Mucosa of stomach (tissue), 1 donor: ENCODE data around the gene ANKRD31.
A peak's percentile ranks its signal among the peaks of the same experiment; 100 is the strongest.
"Not testable (repeated sequence)": the region's sequence is repeated elsewhere in the genome, so short reads cannot be mapped to it uniquely, and the experiment has no call there.

Experiments used
- H3K27me3 ChIP-seq: one replicate; pipeline ENCODE4 v1.7.0; 2013; ENCODE audit warnings: mild to moderate bottlenecking, low read length; ENCODE audit not compliant: control insufficient read depth, insufficient read depth
- H3K36me3 ChIP-seq: one replicate; pipeline ENCODE4 v1.7.0; 2013; ENCODE audit warnings: low read length; ENCODE audit not compliant: control insufficient read depth, insufficient read depth
- H3K4me1 ChIP-seq: one replicate; pipeline ENCODE4 v1.7.0; 2013; ENCODE audit warnings: mild to moderate bottlenecking, low read length; ENCODE audit not compliant: control insufficient read depth, insufficient read depth
- H3K4me3 ChIP-seq: one replicate; pipeline ENCODE4 v1.7.0; 2013; ENCODE audit warnings: low read length
- H3K9ac ChIP-seq: one replicate; pipeline ENCODE4 v1.7.0; 2013; ENCODE audit warnings: mild to moderate bottlenecking, low read length, moderate library complexity
- H3K9me3 ChIP-seq: one replicate; pipeline ENCODE4 v1.7.0; 2013; ENCODE audit warnings: mild to moderate bottlenecking, low read length, moderate library complexity; ENCODE audit not compliant: control insufficient read depth
- donor health status: Pancreatic carcinoma.

Gene ANKRD31

DNA sequence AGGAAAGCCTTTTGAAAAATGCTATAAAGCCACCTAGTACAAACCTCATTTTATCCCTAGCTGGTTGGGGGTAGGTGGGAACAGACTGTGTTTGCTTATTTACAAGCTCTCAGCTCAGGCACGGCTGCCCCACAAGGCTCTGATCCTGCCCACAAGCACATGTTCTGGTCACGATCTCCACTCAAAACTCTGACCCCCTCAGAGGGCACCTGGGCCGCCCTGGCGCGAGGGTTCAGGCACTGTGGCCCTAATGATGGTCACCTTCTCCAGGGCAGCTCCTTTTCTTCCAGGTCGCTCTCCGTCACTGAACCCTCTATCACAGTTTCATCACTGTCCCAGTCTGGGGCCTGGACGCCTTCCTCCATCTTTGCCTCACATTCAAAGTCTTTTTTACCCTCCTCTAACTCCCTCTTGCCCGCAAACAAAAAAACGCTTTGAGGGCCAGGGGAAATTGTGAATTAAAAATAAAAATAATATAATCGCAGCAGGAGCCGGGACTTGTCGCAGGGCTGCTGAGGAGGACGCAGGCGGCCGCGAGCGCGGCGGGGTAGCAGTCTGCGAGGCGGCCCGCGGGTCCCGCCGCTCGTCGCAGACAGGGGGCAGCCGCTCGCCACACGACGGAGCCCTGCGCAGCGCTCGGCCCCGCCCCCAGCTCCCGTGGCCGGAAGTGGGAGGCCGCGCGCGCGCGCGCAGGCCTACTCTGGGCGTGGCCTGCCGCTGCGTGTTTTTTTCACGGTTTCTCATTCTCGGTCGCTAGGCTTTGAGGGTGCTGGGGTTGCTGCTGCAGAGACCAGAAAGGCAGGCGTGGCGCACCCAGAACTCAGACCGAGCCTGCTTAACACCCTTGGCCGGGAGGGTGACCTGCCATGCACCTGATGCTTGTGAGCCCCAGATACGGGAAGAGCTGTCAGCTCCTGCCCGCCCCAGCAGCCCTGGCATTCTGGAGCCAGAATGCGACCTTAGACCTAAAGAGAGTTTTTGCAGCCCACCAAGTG, at the start of gene ANKRD31:
ANKRD31 (minus strand) TSS at position 557 of the 995 bp plus-strand sequence; CDS start at position 365, 192 bp downstream.
- Histone ChIP-seq H3K9ac (peak within 1 kb of the TSS; percentile 72), H3K36me3 (no peaks in the 10 kb centered on the region), H3K27me3 (no peaks in the 10 kb centered on the region), H3K4me1 (peaks cover 5% of the 10 kb centered on the region), H3K4me3 (peak within 1 kb of the TSS; percentile 72), H3K9me3 (no peaks in the 10 kb centered on the region)

GRCh38 chr5:75286211-75286773, 49.6 kb upstream of the ANKRD31 start:
- H3K9me3 ChIP-seq = no peaks in the 10 kb centered on the region
- H3K36me3 ChIP-seq = no peaks in the 10 kb centered on the region
- H3K4me1 ChIP-seq = no peaks in the 10 kb centered on the region

GRCh38 chr5:75282581-75282980, 45.9 kb upstream of the ANKRD31 start:
- Histone ChIP-seq H3K9me3 (no peaks in the 10 kb centered on the region), H3K4me1 (no peaks in the 10 kb centered on the region), H3K9ac (no peak overlapping the region), H3K36me3 (no peaks in the 10 kb centered on the region), H3K4me3 (no peak overlapping the region), H3K27me3 (no peaks in the 10 kb centered on the region)

More at GRCh38 chr5:75286211-75286773, 49.6 kb upstream of the ANKRD31 start:
- no peaks in the 10 kb centered on the region for H3K27me3 ChIP-seq
- H3K9ac ChIP-seq = no peak overlapping the region
- no peak overlapping the region for H3K4me3 ChIP-seq

DNA sequence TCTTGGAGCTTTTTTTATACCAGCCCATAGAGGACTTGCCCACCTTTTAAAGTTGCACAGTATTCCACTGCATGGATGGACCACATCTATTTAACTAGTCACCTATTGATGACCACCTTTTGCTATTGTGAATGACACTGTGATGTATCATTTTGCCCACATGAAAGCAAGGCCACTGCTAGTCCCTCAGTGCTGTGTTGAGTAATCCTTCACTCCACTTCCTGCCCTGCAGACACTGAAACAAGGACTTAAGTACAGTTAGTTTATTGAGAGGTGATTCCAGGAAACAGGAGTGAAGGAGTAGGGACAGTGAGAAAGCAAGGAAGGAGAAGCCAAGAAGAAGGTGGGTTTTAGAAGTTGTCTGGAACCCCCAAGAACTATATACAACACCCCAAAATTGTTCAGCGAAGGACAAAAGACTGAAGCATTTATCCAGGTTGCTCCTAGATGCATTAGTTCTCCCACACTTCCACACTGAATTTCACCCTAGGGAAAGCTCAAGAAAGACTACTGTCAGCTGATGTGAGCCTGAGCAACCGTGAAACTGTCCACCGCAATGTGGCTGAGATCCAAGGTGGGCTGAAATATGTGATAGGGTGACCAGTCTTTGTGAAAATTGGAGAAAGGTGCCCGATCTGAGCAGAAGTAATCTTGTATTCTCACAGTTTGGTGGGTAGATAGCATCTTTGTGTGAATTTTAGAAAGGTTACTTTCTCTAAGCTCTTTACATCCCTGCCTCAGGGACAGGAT, 45.2 kb upstream of the ANKRD31 start:
- H3K4me3 ChIP-seq = no peak overlapping the region
- H3K9ac ChIP-seq = no peak overlapping the region
- H3K4me1 ChIP-seq = no peaks in the 10 kb centered on the region
- no peaks in the 10 kb centered on the region for H3K27me3 ChIP-seq
- H3K36me3 ChIP-seq = no peaks in the 10 kb centered on the region
- H3K9me3 ChIP-seq = no peaks in the 10 kb centered on the region

GRCh38 chr5:75279321-75279720, 42.6 kb upstream of the ANKRD31 start:
- no peak overlapping the region for H3K4me3 ChIP-seq

GRCh38 chr5:75277463-75277862, 40.8 kb upstream of the ANKRD31 start:
- no peak overlapping the region for H3K9ac ChIP-seq
- no peaks in the 10 kb centered on the region for H3K9me3 ChIP-seq
- no peaks in the 10 kb centered on the region for H3K4me1 ChIP-seq
- H3K27me3 ChIP-seq = no peaks in the 10 kb centered on the region
- no peak overlapping the region for H3K4me3 ChIP-seq
- no peaks in the 10 kb centered on the region for H3K36me3 ChIP-seq

More at GRCh38 chr5:75279321-75279720, 42.6 kb upstream of the ANKRD31 start:
- H3K27me3 ChIP-seq = no peaks in the 10 kb centered on the region
- H3K36me3 ChIP-seq = no peaks in the 10 kb centered on the region
- H3K9ac ChIP-seq = no peak overlapping the region
- no peaks in the 10 kb centered on the region for H3K4me1 ChIP-seq
- H3K9me3 ChIP-seq = no peaks in the 10 kb centered on the region

DNA sequence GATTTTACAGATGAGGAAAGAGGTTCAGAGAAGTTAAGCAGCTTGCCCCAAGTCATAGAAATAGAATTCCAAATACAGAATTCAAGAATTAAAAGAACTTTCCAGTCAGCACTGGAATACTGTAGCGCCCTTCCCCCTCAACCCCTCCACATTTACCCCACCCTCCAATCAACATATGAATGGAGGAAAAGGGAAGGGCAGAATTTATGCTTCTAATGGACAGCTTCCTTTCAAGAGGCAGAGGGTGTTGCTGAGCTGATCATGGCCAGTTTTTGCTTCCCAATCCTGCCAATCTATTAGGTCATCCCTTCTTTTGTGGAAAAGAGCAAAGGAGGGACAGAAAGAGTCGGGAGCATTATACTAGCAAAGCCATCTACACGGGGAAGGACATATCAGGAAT, 39.1 kb upstream of the ANKRD31 start:
- Histone ChIP-seq H3K9ac (no peak overlapping the region), H3K27me3 (no peaks in the 10 kb centered on the region), H3K4me1 (no peaks in the 10 kb centered on the region), H3K9me3 (no peaks in the 10 kb centered on the region), H3K4me3 (no peak overlapping the region), H3K36me3 (no peaks in the 10 kb centered on the region)

GRCh38 chr5:75275147-75275546, 38.5 kb upstream of the ANKRD31 start:
- no peak overlapping the region for H3K4me3 ChIP-seq
- no peaks in the 10 kb centered on the region for H3K27me3 ChIP-seq
- no peaks in the 10 kb centered on the region for H3K9me3 ChIP-seq
- no peaks in the 10 kb centered on the region for H3K36me3 ChIP-seq
- H3K4me1 ChIP-seq = no peaks in the 10 kb centered on the region
- no peak overlapping the region for H3K9ac ChIP-seq

GRCh38 chr5:75274486-75274885, 37.8 kb upstream of the ANKRD31 start:
- Histone ChIP-seq H3K9ac (no peak overlapping the region), H3K4me1 (no peaks in the 10 kb centered on the region), H3K27me3 (no peaks in the 10 kb centered on the region), H3K9me3 (no peaks in the 10 kb centered on the region), H3K36me3 (no peaks in the 10 kb centered on the region), H3K4me3 (no peak overlapping the region)

GRCh38 chr5:75270605-75271004, 33.9 kb upstream of the ANKRD31 start:
- not testable (repeated sequence) for H3K9me3 ChIP-seq, H3K4me1 ChIP-seq, H3K36me3 ChIP-seq, H3K9ac ChIP-seq, H3K27me3 ChIP-seq, H3K4me3 ChIP-seq

DNA sequence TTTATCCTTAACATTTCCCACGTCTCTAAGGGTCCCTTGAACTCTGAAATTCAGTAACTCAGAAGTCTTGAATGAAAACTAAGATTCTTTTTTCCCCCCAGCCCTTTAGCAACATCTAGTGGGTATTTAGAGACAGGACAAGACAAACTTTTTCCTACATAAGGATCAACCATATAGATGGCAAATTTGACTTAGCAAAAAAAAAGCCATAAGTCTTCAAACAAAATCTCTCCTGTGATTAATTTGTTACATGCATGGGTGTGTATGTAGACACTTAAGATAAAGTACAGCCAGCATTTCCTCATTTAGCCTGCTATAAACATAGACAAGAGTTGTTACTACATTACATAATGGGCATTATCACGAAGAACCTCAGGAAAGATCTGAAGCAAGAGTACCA, 29.1 kb upstream of the ANKRD31 start:
- H3K9ac ChIP-seq = no peak overlapping the region
- H3K4me1 ChIP-seq = peaks cover 8% of the 10 kb centered on the region

GRCh38 chr5:75262271-75262670, 25.6 kb upstream of the ANKRD31 start:
- Histone ChIP-seq H3K36me3 (no peaks in the 10 kb centered on the region), H3K9ac (no peak overlapping the region), H3K4me1 (peaks cover 8% of the 10 kb centered on the region), H3K9me3 (no peaks in the 10 kb centered on the region), H3K27me3 (no peaks in the 10 kb centered on the region), H3K4me3 (no peak overlapping the region)

More for the DNA sequence above, 29.1 kb upstream of the ANKRD31 start:
- Histone ChIP-seq H3K9me3 (no peaks in the 10 kb centered on the region), H3K27me3 (no peaks in the 10 kb centered on the region), H3K4me3 (no peak overlapping the region), H3K36me3 (no peaks in the 10 kb centered on the region)
